Measurements from ENCODE around the gene HJURP.

Gene HJURP

GRCh38 chr2:233813236-233814055 is 40.9 kb downstream of the HJURP start:
- TF ChIP-seq ZFX (IDR thresholded peaks at IDR 0.05; ENCODE audit: borderline replicate concordance) (no peak), CTCF (IDR thresholded peaks at IDR 0.05) (no peak)
- H3K27ac ChIP-seq, result no peak overlapping the region

GRCh38 chr2:233811732-233812131 is 42.6 kb downstream of the HJURP start:
- H3K27ac ChIP-seq, result no peak overlapping the region
- no peak for TF ChIP-seq CTCF (IDR thresholded peaks at IDR 0.05)
- TF ChIP-seq ZFX (IDR thresholded peaks at IDR 0.05; ENCODE audit: borderline replicate concordance), result no peak

GRCh38 chr2:233811087-233811486 is 43.2 kb downstream of the HJURP start:
- no peak for TF ChIP-seq CTCF (IDR thresholded peaks at IDR 0.05)
- no peak for TF ChIP-seq ZFX (IDR thresholded peaks at IDR 0.05; ENCODE audit: borderline replicate concordance)
- H3K27ac ChIP-seq, result no peak overlapping the region

- no peak overlapping the region for H3K27ac ChIP-seq
- no peak for TF ChIP-seq CTCF (IDR thresholded peaks at IDR 0.05)
- no peak for TF ChIP-seq ZFX (IDR thresholded peaks at IDR 0.05; ENCODE audit: borderline replicate concordance)
Measured at GRCh38 chr2:233810385-233810784, 44.0 kb downstream of the HJURP start.

GRCh38 chr2:233807966-233808935 is 46.1 kb downstream of the HJURP start:
- H3K27ac ChIP-seq, result no peak overlapping the region
- TF ChIP-seq CTCF (IDR thresholded peaks at IDR 0.05), result no peak
- no peak for TF ChIP-seq ZFX (IDR thresholded peaks at IDR 0.05; ENCODE audit: borderline replicate concordance)

GRCh38 chr2:233807215-233807865 is 47.0 kb downstream of the HJURP start:
- TF ChIP-seq CTCF (IDR thresholded peaks at IDR 0.05), result peak; percentile 9; the same call in 1 of the 2 replicates
- no peak for TF ChIP-seq ZFX (IDR thresholded peaks at IDR 0.05; ENCODE audit: borderline replicate concordance)
- H3K27ac ChIP-seq, result no peak overlapping the region
